Stimulated activated CD4-positive, alpha-beta T cell treated with anti-CD3 and anti-CD28 coated beads, Interleukin-4, amount 100 ng/mL, for 1 hour (primary cell): Measurements from ENCODE around the gene STUM.
"Not testable (repeated sequence)": the region's sequence is repeated elsewhere in the genome, so short reads cannot be mapped to it uniquely, and the experiment has no call there.

ENCODE experiments used
- DNase-seq: peaks from one replicate; pipeline ENCODE4 v3.0.0-alpha.2; 2020

STUM gene

DNA sequence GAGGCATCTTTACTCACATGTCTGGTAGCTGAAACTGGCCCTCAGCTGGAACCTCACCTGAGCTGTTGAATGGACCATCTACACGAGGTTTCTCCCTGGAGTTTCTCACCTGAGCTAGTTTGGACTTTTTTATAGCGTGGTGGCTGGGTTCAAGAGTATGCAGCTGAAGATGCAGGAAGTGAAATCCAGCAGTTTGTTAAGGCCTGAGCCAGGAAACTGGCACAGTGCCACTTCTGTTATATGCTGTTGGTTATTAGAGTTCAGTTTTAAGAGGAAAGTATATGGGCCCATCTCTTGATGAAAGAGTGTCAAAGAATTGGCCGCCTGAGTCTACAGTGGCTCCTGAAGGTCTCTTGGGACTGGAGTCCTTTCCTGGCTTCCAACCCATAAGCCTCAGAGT lies 35.6 kb downstream of the STUM start:
- no peak for DNase-seq

DNA sequence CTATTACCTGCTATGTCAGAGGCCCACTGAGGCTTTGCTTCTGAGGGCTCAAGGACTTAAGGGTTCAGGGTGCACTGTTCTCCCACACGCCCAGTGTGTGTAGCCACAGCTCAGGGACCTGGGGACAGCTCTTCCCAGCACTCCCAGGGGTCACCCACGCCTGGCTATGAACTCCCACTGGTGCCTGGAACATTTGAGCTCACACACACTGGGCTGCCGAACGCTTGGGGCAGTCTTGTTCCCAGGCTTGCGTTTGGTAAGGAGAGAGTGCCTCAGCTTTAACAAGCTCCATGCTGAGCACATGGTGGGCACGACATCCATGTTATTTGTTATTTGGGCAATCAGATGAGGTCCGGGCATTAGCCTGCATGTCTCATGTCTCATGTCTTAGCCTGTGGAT lies 37.6 kb downstream of the STUM start:
- no peak for DNase-seq

DNA sequence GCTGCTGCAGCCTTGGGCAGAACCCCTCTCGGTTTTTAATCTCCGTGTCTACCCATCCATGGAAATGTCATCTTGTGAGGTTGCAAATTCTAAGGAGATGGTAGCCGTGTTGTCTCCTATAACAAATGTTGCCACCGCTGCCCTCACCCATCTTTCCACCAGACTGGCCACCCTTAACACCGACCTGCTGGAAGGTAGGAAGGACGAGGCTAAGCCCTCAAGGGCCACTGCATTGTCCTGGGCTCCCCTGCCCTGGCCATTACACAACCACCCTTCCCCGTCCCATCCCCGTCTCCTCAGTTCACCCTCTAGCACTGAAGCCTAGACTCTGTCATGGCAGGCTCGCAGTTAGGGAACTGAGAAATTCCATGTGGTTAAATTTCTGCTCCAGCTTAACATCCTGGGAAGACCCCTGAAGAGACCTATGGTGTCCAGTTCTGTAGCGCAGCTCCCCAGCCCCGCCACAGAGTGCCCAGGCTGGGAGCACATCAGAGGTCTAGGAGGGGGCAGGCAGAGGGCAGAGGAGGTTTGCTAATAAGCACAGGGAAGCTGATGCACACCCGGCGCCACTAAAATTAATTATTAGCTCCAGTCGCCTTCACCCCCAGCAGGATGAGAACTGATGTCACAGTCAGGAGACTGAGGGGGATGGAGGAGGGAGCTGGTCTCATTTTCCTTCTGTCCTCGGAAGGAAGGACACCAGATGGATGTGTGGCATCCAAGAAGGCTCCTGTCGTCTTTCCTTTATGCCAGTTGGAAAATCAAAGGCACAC lies 38.3 kb downstream of the STUM start:
- DNase-seq = no peak

- no peak for DNase-seq
These were observed 39.9 kb downstream of the STUM start for GRCh38 chr1:226588484-226588883.

GRCh38 chr1:226589008-226589733 lies 40.6 kb downstream of the STUM start:
- DNase-seq = no peak

DNA sequence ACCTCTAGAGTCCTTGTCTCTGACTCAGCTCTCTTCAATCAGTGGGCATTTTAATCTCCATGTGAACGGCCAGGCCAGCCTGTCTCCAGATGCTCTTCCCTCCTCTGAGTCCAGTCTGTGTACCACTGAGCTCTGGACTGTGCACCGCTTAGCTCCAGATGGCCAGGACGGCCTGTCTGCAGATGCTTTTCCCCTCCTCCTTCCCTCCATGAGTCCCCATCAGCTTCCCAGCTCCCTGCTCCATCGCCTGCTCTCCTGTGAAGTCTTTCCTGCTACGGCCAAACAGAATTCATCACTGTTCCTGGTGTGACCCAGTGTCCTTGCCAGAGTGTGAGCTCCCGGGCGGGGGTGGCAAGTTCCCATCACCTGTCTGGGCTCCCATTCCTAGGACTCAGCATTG lies 42.0 kb downstream of the STUM start:
- DNase-seq = no peak

DNA sequence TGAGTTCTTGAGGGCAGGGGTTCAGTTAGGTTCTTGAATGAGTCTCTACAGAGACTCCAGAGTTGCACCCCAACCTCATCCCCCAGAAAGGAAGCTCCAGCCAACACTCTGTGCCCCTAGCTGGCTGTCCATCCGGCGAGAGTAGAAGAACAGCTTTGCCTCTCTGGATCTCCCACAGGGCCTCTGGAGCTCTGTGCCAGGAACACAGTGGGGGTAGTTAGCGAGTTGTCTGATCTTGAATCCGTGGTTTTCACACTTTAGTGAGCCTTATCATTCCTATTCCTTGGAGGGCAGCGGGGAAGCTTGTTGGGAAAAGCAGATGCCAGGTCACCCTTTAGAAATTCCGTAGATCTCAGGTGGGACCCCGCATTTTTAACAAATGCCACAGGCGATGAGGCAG lies 45.0 kb downstream of the STUM start:
- DNase-seq = no peak

DNA sequence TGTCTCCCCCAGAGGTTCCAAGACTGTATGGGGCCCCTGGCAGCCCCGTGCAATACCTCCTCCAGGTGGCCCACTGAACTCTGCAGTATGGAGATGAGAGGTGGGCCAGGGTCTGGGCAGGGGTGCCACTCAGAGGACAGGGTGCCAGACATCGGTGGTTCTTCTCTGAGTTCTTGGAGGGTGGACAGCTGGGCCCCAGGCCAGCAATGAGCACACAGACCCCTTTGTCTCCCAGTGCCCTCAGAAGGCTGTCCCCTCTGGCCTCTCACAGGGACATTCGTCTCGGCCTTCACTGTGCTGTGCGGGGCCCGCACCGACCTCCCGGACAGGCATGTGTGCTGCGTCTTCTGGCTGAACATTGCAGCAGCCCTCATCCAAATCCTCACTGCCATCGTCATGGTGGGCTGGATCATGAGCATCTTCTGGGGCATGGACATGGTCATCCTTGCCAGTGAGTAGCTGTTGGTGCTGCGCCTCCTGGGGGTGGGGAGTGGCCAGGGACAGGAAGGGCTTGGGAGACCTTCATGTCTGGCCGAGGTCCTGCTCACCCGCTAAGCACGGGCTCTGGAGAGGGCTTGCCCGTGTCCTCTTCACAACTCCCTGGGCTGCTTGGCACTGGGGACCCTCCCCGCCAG lies 48.1 kb downstream of the STUM start:
- no peak for DNase-seq

GRCh38 chr1:226597616-226598454 lies 49.3 kb downstream of the STUM start:
- no peak for DNase-seq

GRCh38 chr1:226598455-226598849 lies 49.9 kb downstream of the STUM start:
- DNase-seq = no peak

DNA sequence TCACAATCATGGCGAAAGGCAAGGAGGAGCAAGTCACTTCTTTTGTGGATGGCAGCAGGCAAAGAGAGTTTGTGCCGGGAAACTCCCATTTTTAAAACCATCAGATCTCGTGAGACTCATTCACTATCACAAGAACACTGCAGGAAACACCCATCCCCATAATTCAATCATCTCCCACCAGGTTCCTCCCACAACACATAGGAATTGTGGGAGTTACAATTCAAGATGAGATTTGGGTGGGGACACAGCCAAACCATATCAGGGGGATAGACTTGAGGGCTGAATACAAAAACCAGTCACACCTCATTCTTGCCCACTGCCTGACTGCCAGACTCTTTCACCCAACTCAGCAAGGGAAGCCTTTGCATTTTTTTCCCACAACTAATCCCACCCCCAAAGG lies 50.4 kb downstream of the STUM start:
- not testable (repeated sequence) for DNase-seq

DNA sequence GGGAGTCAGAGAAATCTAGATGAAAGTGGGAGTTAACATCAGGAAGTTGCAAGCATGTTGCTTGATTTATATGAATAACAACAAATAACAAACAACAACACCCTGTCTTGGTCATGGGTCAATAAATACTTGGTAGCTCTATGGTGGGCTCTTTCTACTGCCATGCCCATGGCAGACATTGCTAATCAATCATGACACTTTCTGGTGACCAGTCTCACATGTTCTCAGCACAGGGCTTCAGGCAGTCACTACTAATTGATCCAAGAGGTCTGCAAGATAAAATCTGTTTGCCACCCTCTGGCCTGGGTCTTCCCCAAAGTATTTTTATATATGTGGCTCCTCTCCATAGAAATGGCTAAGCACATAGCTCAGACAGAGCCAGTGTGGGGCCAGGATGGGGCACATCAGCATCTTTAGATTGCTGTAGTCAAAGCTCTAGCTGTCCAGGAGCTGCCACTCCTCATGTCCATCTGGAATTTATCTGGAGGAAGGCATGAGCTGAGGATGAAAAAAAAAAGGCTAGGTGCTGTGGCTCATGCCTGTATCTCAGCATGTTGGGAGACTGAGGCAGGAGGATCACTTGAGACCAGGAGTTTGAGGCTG lies 51.2 kb downstream of the STUM start:
- no peak for DNase-seq

- no peak for DNase-seq
These were observed 51.7 kb downstream of the STUM start for GRCh38 chr1:226600254-226600653.

DNA sequence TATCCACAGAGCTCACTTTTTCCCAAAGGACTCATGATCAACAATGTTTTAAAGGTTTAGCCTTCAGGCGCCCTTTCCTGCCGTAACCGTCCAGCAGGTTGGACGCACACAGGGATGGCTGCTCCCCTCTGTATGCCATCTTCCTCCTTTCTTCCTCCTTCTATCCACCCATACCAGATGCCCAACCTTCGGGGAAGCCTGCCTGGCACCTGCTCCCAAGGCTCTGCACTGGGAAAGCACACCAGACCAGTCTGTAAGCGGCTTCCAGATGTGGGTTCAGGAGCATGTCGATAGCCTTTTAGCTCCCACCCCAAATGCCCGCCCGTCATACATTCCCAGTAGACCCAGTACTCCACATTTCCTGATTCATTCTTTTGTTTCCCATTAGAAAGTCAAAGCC lies 52.9 kb downstream of the STUM start:
- no peak for DNase-seq

DNA sequence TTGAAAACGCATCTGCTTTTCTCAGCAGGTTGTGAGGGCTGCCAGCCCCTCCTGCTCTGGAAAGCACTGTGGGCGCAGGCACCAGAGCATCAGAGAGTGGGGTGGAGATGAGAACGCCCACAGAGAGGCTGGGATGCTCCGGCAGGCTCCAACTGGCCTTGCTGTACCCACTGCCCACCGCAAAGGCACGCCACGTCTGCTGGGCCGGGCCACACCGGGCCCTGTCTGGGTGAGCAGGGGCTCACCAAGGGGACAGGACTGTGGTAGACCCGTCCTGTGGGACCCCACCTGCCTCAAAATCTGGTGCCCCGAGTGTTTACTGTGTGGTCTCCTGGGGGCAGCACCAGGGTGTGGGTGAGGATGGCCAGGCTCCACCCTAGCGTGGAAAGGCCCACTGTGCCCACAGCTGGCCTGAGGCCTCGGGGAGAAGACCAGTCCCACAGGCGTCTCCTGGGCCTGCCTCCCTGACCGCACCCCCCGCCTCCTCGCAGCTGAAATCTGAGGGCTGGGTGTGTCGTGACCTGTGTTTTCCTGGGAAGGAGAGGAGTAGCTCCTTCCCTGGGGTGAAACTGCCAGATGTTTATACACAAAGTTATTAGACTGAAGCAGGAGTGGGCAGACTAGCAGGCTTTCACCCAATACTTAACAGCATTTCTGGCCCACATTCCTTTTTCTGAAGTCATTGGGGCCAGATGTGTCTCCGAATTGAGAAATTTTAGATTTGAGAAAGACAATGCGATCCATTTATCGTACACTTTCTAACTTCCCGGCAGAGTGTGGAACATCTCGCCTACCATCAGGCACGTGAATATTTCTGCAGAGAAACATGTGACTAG lies 53.8 kb downstream of the STUM start:
- DNase-seq = no peak

- no peak for DNase-seq
These were observed 54.7 kb downstream of the STUM start for GRCh38 chr1:226603022-226603857.

DNA sequence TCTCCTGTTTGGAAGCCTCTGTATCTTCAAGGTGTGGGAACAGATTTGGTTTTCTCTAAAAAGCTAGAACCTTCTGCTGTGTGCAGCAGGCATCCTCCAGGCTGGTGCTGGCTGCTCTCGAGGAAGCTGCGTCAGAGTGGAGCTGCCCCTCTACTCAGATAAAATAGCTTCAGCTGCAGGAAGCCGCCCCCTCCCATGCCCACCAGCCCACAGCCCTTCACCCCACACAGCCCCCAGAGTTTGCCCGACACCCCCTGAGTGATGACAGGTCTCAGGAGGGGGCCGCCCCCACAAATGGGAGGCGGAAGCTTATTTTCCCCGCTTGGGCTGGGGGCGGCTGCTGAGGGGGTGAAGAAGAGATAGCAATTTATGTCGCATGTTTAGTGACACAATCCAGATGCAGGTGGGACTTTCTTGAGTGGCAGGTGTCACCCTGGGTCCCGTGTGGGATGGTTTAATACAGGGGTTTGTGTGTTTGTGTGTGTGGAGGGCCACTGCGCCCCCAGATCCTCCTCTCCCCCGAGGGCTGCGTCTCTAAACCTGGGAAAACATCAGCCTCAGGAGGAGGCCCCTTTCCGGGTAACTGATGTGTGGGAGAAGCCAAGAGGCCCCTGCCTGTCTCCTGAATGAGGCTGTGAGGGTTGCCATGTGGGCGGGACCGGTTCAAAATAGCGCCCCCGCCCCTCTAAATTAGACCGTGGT lies 55.4 kb downstream of the STUM start:
- no peak for DNase-seq

DNA sequence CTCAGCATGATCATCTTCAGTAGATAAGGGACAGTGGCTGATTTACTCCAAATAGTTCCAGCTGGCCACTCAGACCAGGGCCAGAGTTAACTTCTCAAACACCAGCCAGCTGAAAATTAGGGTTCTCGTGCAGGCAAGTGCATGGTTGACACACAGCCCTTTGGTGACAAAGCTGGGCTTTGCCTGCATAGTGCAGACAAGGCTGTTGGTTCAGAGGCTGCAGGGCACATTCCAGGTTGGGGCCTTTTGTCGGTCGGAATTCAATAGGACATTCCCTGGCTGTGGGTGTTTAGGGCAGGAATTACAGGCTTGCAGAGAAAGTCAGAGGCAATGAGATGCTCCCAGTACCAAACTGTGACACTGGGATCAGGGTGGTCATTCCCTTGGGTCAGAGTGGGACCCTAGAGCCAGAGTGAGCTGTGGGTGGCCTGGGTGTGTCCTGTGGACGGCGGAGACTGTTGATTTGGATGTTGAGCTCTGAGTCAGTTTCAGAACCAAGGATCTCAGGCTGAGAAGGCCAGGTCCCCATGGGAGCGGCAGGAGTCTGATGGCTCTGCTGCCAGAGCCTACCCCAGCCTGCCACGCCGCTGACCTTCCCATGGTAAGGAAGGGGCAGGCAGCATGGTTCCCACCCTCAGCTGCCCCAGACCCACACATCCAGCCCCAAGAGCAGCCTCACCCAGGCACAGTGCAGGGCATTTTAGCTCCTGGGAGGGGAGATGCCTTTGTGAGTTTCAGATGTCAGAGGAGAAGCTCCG lies 56.2 kb downstream of the STUM start:
- DNase-seq = no peak

- no peak for DNase-seq
These were observed 56.9 kb downstream of the STUM start for GRCh38 chr1:226605318-226605950.
